Measurements from ENCODE around the gene SLC17A5.
"Not testable (repeated sequence)": the region's sequence is repeated elsewhere in the genome, so short reads cannot be mapped to it uniquely, and the experiment has no call there.

Gene SLC17A5

DNA sequence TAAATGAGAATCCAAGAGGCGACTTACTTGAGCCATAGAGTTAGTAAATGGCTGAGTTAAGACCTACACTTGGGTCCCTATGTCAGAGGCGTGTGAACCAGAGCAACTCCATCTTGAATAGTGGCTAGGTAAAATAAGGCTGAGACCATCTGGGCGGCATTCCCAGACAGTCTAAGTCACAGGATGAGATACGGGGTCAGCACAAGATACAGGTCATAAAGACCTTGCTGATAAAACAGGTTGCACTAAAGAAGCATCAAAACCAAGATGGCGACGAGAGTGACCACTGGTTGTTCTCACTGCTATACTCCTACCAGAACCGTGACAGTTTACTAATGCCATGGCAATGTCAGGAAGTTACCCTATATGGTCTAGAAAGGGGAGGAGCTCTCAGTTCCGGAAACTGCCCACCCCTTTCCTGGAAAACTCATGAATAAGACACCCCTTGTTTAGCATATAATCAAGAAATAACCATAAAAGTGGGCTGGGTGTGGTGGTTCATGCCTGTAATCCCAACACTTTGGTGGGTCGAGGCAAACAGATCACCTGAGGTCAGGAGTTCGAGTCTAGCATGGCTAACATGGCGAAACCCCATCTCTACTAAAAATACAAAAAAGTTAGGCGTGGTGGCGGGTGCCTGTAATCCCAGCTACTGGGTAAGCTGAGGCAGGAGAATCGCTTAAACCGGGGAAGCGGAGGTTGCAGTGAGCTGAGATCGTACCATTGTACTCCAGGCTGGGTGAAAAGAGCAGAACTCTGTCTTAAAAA, 89.0 kb downstream of the SLC17A5 start:
- no peak for DNase-seq

DNA sequence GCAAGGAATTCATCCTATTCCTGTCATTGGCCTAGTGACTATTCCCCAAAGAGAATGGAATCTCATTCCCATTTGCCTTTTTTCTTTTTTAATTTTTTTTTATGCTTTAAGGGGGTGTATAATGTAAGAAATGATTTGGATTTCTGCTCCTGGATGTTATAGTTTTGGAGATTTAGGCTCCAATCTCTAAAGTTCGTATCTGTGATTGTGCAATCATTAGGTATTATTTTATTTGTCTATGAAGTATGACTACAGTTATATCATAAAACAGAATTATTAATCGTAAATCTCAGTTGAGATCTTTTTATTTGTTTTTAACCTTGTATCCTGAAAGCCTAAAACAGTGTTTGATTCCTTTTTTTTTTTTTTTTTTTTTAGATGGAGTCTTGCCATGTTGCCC, 91.2 kb downstream of the SLC17A5 start:
- DNase-seq, result no peak

- DNase-seq, result no peak
These were observed 92.9 kb downstream of the SLC17A5 start for GRCh38 chr6:73560853-73561407.

GRCh38 chr6:73560182-73560732, 93.5 kb downstream of the SLC17A5 start:
- no peak for DNase-seq

DNA sequence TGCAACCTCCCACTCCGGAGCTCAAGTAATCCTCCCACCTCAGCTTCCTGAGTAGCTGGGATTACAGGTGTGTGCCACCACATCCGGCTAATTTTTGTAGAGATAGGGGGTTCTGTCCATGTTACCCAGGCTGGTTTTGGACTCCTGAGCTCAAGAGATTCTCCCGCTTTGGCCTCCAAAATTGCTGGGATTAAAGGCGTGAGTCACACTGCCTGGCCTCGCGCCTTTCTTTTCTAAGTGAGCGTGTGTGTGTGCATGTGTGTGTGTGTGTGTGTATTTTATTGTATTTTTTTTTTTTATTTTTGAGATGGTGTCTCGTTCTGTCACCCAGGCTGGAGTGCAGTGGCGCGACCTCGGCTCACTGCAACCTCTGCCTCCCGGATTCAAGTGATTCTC, 94.4 kb downstream of the SLC17A5 start:
- DNase-seq, result not testable (repeated sequence)

- DNase-seq, result no peak
These were observed 95.0 kb downstream of the SLC17A5 start for GRCh38 chr6:73558624-73559398.

- DNase-seq, result no peak
These were observed 97.0 kb downstream of the SLC17A5 start for GRCh38 chr6:73556836-73557235.

DNA sequence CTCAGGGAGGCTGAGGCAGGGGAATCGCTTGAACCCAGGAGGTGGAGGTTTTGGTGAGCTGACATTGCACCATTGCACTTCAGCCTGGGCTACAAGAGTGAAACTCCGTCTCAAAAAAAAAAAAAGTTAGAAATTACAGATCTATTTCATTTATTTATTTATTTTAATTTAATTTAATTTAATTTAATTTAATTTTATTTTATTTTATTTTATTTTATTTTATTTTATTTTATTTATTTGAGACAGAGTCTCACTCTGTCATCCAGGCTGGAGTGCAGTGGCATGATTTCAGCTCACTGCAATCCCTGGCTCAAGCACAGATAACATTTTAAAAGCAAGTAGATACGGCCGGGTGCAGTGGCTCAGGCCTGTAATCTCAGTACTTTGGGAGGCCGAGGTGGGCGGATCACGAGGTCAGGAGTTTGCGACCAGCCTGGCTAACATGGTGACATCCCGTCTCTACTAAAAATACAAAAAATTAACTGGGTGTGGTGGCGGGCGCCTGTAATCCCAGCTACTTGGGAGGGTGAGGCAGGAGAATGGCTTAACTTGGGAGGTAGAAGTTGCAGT, 98.3 kb downstream of the SLC17A5 start:
- DNase-seq, result not testable (repeated sequence)

GRCh38 chr6:73551115-73551514, 102.7 kb downstream of the SLC17A5 start:
- not testable (repeated sequence) for DNase-seq

DNA sequence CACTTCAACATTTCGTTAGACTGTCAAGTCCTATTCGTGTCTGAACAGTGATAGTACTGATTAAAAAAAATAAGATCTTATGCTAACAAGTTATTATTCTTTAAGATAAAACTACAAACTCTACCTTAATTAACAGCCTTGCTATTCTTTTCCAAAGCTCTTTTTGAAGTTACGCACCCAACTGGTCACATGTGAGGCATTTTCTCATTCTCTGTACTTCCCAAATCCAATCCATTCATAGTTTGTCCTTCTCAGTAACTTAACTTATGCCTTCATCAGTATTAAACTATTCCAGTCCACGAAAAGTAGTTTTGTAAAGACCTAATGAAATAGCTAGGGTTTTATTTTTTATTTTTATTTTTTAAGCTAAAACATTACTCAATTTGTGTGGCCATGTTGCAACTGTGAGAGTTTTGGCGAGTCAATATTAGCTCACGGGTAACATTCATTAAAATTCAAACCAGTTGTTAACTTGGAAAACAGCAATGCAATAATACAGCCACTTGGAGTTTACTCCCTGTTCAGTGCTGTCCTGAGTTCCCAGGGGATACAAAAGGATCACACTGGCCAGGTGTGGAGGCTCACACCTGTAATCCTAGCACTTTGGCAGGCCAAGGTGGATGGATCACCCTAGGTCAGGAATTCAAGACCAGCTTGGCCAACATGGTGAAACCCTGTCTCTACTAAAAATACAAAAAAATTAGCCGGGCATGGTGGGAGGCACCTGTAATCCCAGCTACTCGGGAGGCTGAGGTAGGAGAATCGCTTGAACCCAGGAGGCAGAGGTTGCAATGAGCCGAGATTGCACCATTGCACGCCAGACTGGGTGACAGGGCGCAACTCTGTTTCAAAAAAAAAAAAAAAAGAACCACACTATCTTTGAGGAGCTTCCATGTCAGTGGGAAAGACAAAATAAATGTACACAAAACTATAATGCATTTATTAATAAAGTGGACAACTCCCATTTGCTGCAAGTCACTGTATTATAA, 105.0 kb downstream of the SLC17A5 start:
- DNase-seq, result no peak

- no peak for DNase-seq
These were observed 106.8 kb downstream of the SLC17A5 start for GRCh38 chr6:73547036-73547435.

Measured in NCI-H1105 treated with DMSO at 0.1 percent for 48 hours (cell line).